Measurements from ENCODE around the gene CNTNAP1.
"Not testable (repeated sequence)": the region's sequence is repeated elsewhere in the genome, so short reads cannot be mapped to it uniquely, and the experiment has no call there.

The CNTNAP1 gene

GRCh38 chr17:42700586-42701289 is 18.4 kb downstream of the CNTNAP1 start:
- Histone ChIP-seq H3K4me1 (ENCODE audit: insufficient read depth, low read length) (no peaks in the 10 kb centered on the region), H2AFZ (ENCODE audit: low read depth, low read length) (no peak overlapping the region), H3K36me3 (ENCODE audit: insufficient read depth, low read length) (peaks cover 75% of the 10 kb centered on the region), H3K9me3 (ENCODE audit: low read length) (no peaks in the 10 kb centered on the region), H3K4me3 (ENCODE audit: low read length) (no peak overlapping the region), H3K27me3 (ENCODE audit: insufficient read depth, low read length) (no peaks in the 10 kb centered on the region)

DNA sequence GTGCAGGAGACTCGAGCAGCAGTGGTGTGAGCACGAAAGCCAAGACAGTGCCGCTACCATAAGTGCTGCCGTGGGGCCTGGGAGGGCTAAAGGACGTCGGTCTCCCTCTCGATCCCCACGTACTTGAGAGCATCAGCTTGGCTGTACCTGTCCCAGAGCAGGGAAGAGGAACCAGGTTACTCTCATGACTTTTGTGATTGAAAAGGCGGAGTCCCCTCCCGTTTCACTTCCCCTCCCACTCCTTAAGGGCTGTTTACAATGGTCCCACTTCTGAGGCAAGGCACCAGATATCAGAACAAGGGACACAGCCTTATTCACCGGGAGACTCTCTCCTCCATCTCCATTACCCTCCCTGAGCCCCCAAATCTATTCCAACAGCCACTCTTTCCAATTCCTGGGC is 20.1 kb downstream of the CNTNAP1 start:
- no peaks in the 10 kb centered on the region for H3K4me1 ChIP-seq (ENCODE audit: insufficient read depth, low read length)
- peaks cover 73% of the 10 kb centered on the region for H3K36me3 ChIP-seq (ENCODE audit: insufficient read depth, low read length)
- H3K9me3 ChIP-seq (ENCODE audit: low read length) = no peaks in the 10 kb centered on the region
- H3K27me3 ChIP-seq (ENCODE audit: insufficient read depth, low read length) = no peaks in the 10 kb centered on the region
- H3K4me3 ChIP-seq (ENCODE audit: low read length) = no peak overlapping the region
- H2AFZ ChIP-seq (ENCODE audit: low read depth, low read length) = no peak overlapping the region

DNA sequence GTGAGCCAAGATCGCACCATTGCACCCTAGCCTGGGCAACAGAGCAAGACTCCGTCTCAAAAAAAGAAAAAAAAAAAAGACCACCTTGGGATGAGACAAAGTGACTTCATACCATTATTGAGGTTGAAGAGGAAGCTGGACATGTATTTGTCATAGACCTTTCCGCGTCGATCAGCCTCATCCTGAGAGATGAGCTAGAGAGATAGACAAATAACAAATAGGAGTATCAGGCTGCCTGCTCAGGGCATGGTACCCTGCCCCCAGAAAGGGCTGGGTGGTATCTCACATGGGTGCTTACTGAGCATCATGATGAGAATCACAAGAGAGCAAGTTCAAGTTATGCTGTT is 22.1 kb downstream of the CNTNAP1 start:
- Histone ChIP-seq H3K9me3 (ENCODE audit: low read length) (no peaks in the 10 kb centered on the region), H3K36me3 (ENCODE audit: insufficient read depth, low read length) (peaks cover 68% of the 10 kb centered on the region), H3K27me3 (ENCODE audit: insufficient read depth, low read length) (no peaks in the 10 kb centered on the region), H3K4me1 (ENCODE audit: insufficient read depth, low read length) (no peaks in the 10 kb centered on the region), H3K4me3 (ENCODE audit: low read length) (no peak overlapping the region), H2AFZ (ENCODE audit: low read depth, low read length) (no peak overlapping the region)

GRCh38 chr17:42704837-42705494 is 22.6 kb downstream of the CNTNAP1 start:
- Histone ChIP-seq H2AFZ (ENCODE audit: low read depth, low read length) (no peak overlapping the region), H3K9me3 (ENCODE audit: low read length) (no peaks in the 10 kb centered on the region), H3K27me3 (ENCODE audit: insufficient read depth, low read length) (no peaks in the 10 kb centered on the region), H3K4me1 (ENCODE audit: insufficient read depth, low read length) (no peaks in the 10 kb centered on the region), H3K36me3 (ENCODE audit: insufficient read depth, low read length) (peaks cover 69% of the 10 kb centered on the region), H3K4me3 (ENCODE audit: low read length) (no peak overlapping the region)

DNA sequence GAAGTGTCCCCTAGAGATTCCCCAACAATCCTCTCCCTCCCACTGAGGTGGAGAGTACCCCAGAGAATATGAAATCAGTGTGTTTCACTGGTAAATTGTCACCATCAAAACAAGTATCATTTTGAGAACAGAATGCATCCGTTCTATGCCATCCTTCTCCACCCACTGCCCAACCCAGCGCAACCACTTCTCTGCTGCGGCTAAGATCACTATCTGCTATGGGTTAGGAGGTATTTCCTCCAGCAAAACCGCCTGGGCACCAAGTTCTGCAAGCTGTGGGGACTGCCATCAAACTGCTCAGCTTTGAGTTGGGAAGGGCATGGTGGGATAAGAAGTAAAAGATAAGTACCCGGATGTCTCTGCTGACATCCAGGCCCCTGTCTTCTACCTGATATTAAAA is 24.4 kb downstream of the CNTNAP1 start:
- Histone ChIP-seq H2AFZ (ENCODE audit: low read depth, low read length) (no peak overlapping the region), H3K27me3 (ENCODE audit: insufficient read depth, low read length) (no peaks in the 10 kb centered on the region), H3K9me3 (ENCODE audit: low read length) (no peaks in the 10 kb centered on the region), H3K4me3 (ENCODE audit: low read length) (no peak overlapping the region), H3K36me3 (ENCODE audit: insufficient read depth, low read length) (peaks cover 72% of the 10 kb centered on the region), H3K4me1 (ENCODE audit: insufficient read depth, low read length) (no peaks in the 10 kb centered on the region)

DNA sequence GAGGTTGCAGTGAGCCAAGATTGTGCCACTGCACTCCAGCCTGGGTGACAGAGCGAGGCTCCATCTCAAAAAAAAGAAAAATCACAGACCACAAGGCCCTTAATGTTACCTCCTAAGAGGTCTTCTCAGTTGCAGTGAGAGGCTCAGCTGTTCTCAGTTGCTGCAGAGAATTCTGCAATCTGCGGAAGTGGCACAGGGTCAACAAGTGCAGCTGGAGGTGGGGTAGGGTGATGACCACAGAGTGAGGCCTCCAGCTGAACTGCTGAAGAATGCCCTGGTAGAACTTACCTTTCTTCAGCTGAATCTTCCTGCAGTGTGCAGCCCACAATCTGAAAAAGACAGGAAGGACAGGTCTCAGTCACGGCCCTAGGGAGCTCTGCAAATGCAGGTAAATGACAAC is 26.3 kb downstream of the CNTNAP1 start:
- Histone ChIP-seq H3K4me3 (ENCODE audit: low read length) (no peak overlapping the region), H2AFZ (ENCODE audit: low read depth, low read length) (no peak overlapping the region), H3K9me3 (ENCODE audit: low read length) (no peaks in the 10 kb centered on the region), H3K36me3 (ENCODE audit: insufficient read depth, low read length) (peaks cover 69% of the 10 kb centered on the region), H3K4me1 (ENCODE audit: insufficient read depth, low read length) (no peaks in the 10 kb centered on the region), H3K27me3 (ENCODE audit: insufficient read depth, low read length) (no peaks in the 10 kb centered on the region)

- peaks cover 64% of the 10 kb centered on the region for H3K36me3 ChIP-seq (ENCODE audit: insufficient read depth, low read length)
Measured at GRCh38 chr17:42709561-42709960, 27.2 kb downstream of the CNTNAP1 start.

DNA sequence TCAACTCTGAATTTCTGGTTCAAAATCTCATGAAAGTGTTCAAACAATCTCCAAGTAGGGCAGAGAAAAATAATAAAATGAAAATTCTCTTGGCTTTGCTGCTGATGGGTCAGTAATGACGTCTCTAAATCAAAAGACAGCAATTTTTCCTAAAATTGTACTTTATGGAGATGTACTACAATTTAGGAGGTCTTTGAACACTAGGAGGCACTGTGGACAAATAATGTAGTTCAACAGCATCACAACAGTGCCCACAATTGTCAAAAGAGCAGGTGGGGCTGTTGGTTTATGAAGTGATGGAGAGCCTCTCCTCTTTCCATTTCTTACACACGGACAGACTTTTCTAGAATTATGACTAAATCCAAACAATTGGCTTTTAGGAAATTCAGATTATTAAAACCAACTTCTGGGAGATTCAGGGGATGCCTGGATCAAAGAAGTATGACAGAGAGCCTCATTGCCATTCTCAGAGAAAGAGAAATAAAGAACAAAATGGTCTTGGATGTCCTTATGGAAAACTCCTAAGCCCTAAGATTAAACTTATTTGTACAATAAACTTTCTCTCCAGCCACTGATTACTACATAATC is 38.8 kb downstream of the CNTNAP1 start:
- Histone ChIP-seq H3K36me3 (ENCODE audit: insufficient read depth, low read length) (peaks cover 69% of the 10 kb centered on the region), H3K4me1 (ENCODE audit: insufficient read depth, low read length) (no peaks in the 10 kb centered on the region), H2AFZ (ENCODE audit: low read depth, low read length) (no peak overlapping the region), H3K27me3 (ENCODE audit: insufficient read depth, low read length) (no peaks in the 10 kb centered on the region), H3K9me3 (ENCODE audit: low read length) (no peaks in the 10 kb centered on the region), H3K4me3 (ENCODE audit: low read length) (no peak overlapping the region)

More at GRCh38 chr17:42709561-42709960, 27.2 kb downstream of the CNTNAP1 start:
- no peaks in the 10 kb centered on the region for H3K9me3 ChIP-seq (ENCODE audit: low read length)
- H3K4me3 ChIP-seq (ENCODE audit: low read length) = no peak overlapping the region
- no peaks in the 10 kb centered on the region for H3K4me1 ChIP-seq (ENCODE audit: insufficient read depth, low read length)
- H3K27me3 ChIP-seq (ENCODE audit: insufficient read depth, low read length) = no peaks in the 10 kb centered on the region
- H2AFZ ChIP-seq (ENCODE audit: low read depth, low read length) = no peak overlapping the region

DNA sequence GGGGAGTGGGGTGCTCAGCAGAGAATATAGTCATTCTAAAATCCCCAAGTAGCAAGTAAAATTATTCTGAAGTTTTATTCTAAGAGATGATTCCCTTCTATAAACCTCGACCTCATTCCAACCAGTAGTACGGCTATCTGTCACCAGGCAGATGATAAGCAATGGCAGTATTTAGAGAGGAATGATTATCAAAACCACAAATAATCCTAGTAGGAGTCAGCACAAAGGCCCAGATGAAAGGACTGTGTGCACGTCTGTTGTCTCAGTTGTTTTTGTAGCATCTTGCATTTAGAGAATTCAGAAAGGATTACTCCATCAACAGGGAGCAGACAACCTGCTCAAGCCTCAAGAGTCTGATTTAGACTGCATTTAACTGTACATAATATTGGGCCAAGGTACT is 41.3 kb downstream of the CNTNAP1 start:
- Histone ChIP-seq H3K27me3 (ENCODE audit: insufficient read depth, low read length) (no peaks in the 10 kb centered on the region), H3K4me3 (ENCODE audit: low read length) (no peak overlapping the region), H3K9me3 (ENCODE audit: low read length) (no peaks in the 10 kb centered on the region), H2AFZ (ENCODE audit: low read depth, low read length) (no peak overlapping the region), H3K36me3 (ENCODE audit: insufficient read depth, low read length) (peaks cover 55% of the 10 kb centered on the region), H3K4me1 (ENCODE audit: insufficient read depth, low read length) (no peaks in the 10 kb centered on the region)

DNA sequence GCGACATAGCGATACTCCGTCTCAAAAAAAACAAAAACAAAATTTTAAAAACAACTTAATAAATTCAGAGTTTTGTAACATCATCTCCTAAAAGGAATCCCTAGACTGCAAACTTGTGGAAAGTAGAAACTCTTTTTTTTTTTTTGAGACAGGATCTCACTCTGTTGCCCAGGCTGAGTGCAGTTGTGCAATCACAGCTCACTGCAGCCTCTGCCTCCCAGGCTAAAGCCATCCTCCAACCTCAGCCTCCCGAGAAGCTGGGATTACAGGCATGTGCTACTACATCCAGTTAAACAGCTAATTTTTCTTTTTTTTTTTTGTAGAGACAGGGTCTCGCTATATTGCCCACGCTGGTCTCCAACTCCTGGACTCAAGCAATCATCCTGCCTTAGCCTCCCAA is 42.8 kb downstream of the CNTNAP1 start:
- Histone ChIP-seq H3K4me1 (ENCODE audit: insufficient read depth, low read length) (no peaks in the 10 kb centered on the region), H3K4me3 (ENCODE audit: low read length) (no peak overlapping the region), H3K9me3 (ENCODE audit: low read length) (no peaks in the 10 kb centered on the region), H3K36me3 (ENCODE audit: insufficient read depth, low read length) (peaks cover 43% of the 10 kb centered on the region), H2AFZ (ENCODE audit: low read depth, low read length) (no peak overlapping the region), H3K27me3 (ENCODE audit: insufficient read depth, low read length) (no peaks in the 10 kb centered on the region)

DNA sequence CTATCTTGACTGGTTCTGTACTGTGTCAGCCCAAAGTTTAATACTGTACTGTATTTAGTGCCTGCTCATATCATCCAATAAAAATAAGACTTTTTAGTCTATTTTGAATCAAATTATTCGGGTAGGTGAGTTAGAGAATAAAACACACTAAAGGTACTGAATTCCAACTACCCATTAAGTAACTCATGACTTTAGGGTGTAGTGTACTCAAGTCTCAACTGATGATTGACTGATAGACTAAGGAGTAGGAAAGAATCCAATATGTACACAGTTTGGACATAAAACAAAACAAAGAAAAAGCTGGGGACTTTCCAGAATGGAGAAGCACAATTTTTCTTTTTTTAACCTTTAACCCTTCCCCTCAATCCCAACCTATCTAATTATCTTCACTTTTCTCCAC is 58.4 kb downstream of the CNTNAP1 start:
- no peaks in the 10 kb centered on the region for H3K9me3 ChIP-seq (ENCODE audit: low read length)
- H3K27me3 ChIP-seq (ENCODE audit: insufficient read depth, low read length) = no peaks in the 10 kb centered on the region
- H3K4me3 ChIP-seq (ENCODE audit: low read length) = no peak overlapping the region
- H2AFZ ChIP-seq (ENCODE audit: low read depth, low read length) = no peak overlapping the region
- H3K4me1 ChIP-seq (ENCODE audit: insufficient read depth, low read length) = peaks cover 8% of the 10 kb centered on the region
- H3K36me3 ChIP-seq (ENCODE audit: insufficient read depth, low read length) = no peaks in the 10 kb centered on the region

DNA sequence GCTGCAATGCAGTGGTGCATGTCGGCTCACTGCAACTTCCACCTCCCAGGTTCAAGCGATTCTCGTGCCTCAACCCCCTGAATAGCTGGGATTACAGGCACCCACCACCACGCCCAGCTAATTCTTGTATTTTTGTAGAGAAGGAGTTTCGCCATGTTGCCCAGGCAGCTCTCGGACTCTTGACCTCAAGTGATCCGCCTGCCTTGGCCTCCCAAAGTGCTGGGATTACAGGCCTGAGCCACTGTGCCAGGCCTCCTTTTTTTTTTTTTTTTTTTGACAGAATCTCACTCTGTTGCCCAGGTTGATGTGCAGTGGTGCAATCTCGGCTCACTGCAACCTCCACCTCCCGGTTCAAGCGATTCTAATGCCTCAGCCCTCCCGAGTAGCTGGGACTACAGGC is 60.6 kb downstream of the CNTNAP1 start:
- H3K4me3 ChIP-seq (ENCODE audit: low read length); H3K4me1 ChIP-seq (ENCODE audit: insufficient read depth, low read length); H2AFZ ChIP-seq (ENCODE audit: low read depth, low read length); H3K36me3 ChIP-seq (ENCODE audit: insufficient read depth, low read length); H3K27me3 ChIP-seq (ENCODE audit: insufficient read depth, low read length); H3K9me3 ChIP-seq (ENCODE audit: low read length): not testable (repeated sequence)

- Histone ChIP-seq H2AFZ (ENCODE audit: low read depth, low read length) (peak overlapping the region; percentile 46), H3K9me3 (ENCODE audit: low read length) (no peaks in the 10 kb centered on the region), H3K36me3 (ENCODE audit: insufficient read depth, low read length) (no peaks in the 10 kb centered on the region), H3K4me1 (ENCODE audit: insufficient read depth, low read length) (peaks cover 8% of the 10 kb centered on the region), H3K27me3 (ENCODE audit: insufficient read depth, low read length) (no peaks in the 10 kb centered on the region), H3K4me3 (ENCODE audit: low read length) (peak overlapping the region; percentile 85)
Measured at GRCh38 chr17:42743595-42744282, 61.4 kb downstream of the CNTNAP1 start.

All from neuron (in vitro differentiated cells).